ENCODE data around the gene LHX6.
A peak's percentile ranks its signal among the peaks of the same experiment; 100 is the strongest.

The LHX6 gene

GRCh38 chr9:122215663-122216062 lies 13.1 kb downstream of the LHX6 start:
- DNase-seq: no peak

GRCh38 chr9:122214507-122214906 lies 14.2 kb downstream of the LHX6 start:
- no peak for DNase-seq

DNA sequence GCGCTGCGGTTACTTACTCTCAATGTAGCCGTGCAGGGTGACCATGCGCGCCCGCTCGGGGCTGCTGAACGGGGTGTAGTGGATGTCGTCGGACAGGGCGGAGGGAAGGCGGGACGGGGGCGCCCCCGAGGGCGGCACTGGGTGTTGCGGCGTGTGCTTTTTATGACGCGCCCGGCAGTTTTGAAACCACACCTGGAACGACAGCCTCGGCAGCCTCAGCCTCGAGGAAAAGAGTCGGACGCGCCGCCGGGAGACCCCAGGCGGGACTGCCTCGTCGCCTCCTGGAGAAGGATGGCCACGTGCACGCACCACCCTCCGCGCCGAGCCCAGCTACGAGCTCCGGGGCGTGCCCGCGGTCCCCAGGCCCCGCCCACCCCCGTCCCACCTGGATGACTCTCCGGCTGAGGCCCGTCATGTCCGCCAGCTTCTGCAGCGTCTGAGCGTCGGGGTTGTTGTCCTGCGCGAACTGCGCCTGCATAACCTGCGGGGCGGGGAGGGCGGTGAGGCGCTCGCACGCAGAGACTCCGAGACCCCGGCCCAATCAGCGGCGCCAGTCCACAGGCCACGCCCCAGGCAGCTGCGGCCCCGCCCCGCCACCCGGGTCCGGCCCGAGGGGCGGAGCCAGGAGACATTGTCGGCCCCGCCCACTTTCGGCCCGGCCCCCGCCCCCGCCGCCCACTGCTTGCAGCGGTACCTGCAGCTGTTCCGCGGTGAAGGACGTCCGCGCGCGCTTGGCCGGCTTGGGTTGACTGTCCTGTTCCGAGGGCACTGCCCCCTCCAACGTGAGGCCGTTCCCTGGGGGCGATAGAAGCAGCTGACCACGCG lies 15.0 kb downstream of the LHX6 start:
- peak; percentile 46 for DNase-seq

- DNase-seq: no peak
These were observed 15.6 kb downstream of the LHX6 start for GRCh38 chr9:122213102-122213588.

DNA sequence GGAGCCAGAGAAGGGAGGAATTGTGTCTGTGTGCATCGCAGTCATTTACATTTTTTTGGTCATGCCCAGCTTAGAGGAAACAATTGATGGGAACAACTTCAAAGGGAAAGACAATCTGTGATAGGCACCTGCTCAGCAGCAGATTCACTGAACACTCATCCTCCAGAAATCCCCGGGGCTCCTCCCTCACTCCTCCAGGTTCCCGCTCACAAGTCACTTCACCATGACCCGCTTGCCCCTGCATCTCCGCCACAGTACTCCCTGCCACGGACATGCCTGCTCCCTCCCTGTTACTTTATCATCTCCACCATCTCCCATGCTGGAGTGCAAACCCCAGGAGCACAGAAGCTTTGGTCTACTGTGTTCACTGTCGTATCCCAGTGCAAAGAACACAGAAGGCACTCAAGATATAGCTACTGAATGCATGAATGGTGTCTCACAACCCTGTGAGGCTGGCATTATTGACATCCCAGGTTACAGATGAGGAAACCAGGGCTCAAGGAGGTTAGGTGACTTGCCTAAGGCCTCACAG lies 16.2 kb downstream of the LHX6 start:
- DNase-seq: no peak

GRCh38 chr9:122209451-122209850 lies 19.3 kb downstream of the LHX6 start:
- no peak for DNase-seq

DNA sequence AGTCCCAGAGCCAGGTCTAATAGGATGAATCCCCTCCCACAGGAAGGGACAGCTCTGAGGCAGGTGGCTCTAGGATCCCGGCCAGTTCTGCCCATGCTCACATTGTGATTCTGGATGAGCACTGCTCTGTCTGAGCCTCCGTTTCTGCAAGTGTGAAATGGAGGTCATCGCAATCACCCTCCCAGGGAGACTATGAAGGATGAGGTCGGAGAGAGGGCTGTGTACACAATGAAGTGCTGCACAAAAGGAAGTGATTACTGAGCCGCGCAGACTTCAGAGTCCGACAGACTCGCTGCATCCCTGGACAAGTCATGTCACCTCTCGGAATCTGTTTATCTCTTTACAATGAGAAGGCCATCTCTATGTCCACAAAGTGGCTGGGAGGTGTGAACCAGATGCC lies 21.7 kb downstream of the LHX6 start:
- DNase-seq: no peak

DNA sequence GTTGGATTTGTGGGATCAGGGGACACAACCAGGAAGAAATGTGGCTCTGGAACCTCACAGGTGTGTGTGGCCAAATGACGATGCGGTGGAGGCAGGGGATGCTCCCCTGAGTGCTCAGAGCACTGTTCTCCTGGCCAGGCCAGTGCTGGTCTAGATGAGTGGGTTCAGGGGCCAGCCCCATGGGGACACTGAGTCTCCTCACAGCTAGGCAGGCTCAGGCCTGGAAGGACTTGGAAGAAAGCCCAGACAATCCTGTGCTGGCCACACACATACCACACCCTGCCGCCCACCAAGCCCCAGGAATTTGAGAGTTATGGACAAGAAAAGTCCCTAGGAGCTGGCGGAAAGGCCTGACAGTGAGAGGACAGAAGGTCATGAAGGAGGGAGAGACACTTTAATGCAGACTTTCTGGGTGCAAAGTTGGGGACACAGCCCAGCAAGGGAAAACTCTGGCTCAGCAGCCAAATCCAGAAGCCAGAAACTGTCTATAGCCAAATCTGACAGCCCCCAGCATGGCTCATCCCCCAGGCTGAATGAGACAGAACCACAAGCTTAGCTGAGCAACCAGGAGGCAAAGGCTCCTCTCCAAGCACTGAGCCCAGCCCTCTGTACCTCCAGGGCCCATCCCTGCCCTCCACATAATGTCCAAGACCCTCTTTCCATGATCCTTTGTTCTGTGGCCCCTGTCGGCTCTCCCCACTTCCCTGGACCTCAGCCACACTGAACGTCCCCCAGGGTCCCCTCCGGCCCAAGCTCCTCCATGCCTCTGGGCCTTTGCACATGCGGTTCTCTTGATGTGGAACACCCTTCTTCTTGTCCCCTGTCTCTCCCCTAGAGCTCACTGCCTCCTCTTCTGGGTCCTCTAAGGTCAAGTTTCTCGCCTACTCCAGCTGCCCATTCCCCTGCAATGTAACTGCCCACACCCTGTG lies 22.4 kb downstream of the LHX6 start:
- DNase-seq: no peak

- no peak for DNase-seq
These were observed 23.6 kb downstream of the LHX6 start for GRCh38 chr9:122205176-122205575.

DNA sequence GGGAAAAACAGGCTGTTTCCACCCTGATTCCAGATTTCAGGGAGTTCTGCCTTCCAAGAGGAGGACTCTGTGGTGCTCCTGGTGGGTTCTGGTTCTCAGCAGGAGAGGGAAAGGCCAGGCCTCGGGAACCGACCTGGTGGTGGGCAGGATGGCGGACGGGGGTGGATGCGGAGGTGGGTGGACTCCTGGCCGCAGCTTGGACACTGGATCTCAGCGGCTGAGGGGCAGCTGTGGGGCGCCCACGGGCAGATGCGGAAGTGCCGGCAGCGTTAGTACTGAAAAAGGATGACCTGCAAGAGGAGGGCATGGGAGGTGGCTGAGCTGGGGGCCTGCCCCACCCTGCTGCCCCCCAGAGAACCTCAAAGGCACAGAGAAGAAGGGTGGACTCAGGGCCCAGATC lies 24.3 kb downstream of the LHX6 start:
- no peak for DNase-seq

- DNase-seq: no peak
These were observed 24.7 kb downstream of the LHX6 start for GRCh38 chr9:122204055-122204454.

GRCh38 chr9:122202111-122202510 lies 26.6 kb downstream of the LHX6 start:
- DNase-seq: no peak

- no peak for DNase-seq
These were observed 27.1 kb downstream of the LHX6 start for GRCh38 chr9:122201641-122202040.

DNA sequence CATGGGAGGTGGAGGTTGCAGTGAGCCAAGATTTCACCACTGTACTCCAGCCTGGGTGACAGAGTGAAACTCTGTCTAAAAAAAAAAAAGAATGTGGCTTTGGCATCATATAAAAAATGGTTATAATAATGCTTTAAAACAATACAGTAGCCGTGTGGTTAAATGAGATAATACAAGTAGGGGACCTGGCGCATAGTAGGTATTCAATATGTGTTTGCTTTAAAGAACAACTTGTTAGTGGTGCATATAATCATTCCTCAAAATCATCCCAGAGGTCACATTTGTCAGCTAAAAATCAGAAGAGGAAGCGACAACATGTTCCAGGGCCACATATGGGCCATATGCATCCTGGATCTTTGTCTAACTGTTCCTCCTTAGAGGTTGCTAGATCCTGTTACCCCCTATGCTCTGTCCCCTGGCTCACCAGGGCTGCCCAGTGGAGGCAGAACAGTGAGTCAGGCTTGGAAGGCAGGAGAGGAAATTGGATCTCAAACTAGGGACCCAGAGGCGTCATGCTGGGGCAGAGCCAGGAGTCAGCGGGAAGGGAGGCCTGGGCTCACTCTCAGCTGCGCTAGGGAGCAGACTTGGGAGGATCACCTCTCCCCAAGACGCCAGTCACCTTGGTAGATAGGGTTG lies 27.7 kb downstream of the LHX6 start:
- DNase-seq: no peak

DNA sequence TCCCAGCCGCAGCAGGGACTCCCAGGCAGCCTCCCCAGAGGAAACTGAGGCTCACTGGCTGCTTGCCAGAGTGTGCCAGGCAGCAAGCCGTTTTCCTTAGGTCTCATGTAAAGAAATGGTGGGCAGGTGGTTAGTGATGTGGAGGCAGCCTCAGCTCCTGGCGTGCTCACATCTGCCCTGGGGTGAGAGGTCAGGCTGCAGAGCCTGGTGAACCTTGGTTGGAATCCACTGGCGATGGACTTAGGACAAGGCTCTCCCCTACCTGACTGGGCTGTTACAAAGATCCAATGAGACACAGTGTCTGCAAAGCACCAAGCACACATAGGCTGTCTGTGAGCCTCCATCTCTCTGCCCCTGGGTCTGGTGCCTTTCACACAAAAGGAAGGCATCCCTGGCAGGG lies 30.9 kb downstream of the LHX6 start:
- DNase-seq: no peak

DNA sequence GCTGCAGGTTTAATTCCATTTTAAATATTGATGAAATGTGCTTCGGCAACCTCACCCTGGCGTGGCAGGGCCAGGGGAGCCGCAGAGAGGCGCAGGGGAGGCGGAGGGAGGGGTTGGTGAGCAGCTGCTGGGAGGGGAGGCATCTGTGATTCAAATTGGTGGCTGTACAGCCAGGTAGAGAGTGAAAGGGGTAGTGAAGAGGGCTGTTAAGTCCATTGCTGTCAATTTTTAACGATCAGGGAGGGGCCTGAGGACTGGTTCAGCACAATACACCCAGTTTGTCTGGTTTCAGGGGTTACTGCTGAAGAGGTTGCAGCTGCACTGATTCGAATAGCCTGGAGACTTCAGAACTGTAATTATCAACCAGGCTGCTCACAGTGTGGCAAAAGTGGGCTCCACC lies 31.3 kb downstream of the LHX6 start:
- no peak for DNase-seq

DNA sequence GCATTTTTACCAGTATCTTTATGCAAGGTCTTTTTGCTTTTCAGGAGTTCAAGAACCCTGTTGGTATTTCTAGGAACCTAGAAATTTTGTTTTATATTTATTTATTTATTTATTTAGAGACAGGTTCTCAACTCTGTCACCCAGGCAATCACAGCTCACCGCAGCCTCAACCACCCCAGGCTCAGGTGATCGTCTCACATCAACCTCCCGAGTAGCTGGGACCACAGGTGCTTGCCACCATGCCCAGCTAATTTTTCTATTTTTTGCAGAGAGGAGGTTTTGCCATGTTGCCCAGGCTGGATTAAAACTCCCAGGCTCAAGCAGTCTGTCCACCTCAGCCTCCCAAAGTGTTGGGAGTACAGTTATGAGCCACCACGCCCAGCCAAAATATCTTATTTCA lies 32.9 kb downstream of the LHX6 start:
- DNase-seq: no peak

DNA sequence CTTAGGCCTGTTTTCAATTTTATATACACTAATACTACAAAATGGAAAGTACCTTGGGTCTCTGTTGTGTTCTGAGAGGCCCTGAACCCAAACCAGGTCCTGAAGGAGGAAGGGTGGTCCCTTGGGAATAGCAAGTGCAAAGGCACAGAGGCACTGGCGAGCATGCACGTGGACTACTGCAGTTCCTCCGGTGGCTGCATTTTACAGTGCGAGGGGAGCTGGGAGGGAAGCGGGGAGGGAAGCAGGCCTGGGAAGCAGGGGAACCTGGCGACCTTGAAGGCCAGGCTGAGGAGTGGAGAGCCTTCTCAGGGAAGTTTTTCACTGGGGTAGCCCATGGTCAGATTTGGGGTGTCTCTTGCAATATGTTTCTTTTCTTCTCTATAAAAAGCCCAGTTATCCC lies 35.1 kb downstream of the LHX6 start:
- DNase-seq: no peak

DNA sequence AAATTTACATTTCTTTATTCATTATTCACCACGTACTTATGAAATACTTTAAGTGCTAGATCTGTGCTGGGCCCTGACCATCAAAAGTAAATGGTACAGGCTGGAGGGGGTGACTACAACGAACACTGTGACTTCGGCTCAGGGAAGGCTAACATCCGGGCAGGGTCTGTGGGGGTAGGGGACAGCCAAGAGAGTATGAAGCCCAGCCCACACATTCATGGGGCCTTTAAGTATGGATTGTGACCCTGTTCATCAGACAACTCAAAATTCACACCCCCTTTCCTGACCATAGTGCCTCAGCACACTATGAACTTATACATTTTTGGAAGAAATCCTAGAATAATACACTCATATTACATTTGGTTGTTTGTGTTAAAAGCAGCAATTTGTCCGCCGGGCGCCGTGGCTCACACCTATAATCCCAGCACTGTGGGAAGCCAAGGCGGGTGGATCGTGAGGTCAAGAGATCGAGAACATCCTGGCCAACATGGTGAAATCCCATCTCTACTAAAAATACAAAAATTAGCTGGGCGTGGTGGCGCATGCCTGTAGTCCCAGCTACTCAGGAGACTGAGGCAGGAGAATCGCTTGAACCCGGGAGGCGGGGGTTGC lies 35.7 kb downstream of the LHX6 start:
- no peak for DNase-seq

DNA sequence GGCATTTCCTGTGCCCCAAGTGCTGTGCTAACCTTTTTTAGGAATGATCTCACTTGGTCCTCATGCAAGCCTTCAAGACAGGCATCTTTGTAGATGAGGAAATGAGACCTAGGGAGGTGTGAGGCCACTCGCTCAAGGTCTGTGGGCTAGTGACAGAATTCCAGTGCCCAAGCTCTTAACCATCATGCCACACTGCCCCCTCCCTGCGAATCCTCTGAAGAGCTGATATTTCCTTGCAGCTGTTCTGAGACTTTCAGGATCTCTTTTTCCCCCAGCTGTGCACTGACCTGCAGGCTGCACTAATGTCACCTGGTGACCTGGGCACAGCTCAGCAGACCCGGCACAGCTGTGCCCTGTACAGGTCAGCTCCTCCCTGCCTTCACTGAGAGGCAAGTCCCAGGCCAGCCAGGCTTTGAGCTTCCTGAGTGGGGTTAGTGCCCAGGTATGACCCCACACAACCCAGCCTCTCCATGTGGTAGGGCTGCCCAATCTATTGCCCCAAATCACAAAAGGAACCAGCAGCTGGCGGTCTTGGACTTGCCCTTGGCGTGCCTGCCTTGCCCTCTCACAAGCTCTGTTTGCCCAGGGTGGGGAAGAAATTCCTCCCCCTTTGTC lies 36.4 kb downstream of the LHX6 start:
- no peak for DNase-seq

DNA sequence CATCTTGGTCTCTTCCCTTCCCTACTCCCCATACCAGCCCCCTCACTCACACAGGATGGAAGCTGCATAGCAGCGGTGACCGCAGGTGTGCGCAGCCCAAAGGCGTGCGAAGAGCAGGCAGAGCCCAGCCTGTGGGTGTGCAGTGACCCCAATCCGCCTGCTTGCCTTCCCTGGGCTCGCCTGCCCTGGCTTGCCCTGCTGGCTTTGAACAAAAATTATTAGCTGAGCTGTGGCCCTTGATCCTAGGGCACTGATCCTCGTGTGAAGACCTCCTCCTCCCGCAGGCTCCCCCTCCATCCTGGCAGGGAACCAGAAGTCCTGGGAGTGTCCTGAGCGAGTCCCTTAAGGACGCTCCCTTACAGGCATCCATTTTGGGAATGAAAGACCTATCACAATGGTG lies 37.2 kb downstream of the LHX6 start:
- no peak for DNase-seq
